GM18519 (cell line): ENCODE measurements around the gene CBX2.
"Not testable (repeated sequence)": the region's sequence is repeated elsewhere in the genome, so short reads cannot be mapped to it uniquely, and the experiment has no call there.

ENCODE experiments used
- ATAC-seq: cut with Tn5 transposase; IDR thresholded peaks from one replicate; pipeline ENCODE4 v1.9.1; 2021; ENCODE audit warnings: mild to moderate bottlenecking, moderate library complexity; ENCODE audit not compliant: unreplicated experiment, low FRiP score

The CBX2 gene

DNA sequence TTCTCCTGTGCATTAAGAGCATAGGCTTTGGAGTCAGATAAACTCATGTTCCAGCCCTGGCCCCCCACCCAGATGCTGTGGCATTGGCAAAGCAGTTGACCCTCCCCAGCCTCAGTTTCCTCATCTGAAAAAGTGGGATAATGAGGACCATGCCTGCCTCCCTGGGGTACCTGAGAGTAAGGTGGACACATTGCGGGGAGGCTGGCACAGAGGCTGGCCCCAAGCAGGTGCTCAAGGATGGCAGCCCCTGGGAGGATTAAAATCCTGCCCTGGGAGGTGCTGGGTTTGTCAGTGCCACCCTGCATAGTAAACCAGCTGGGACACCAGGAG lies 35.4 kb upstream of the CBX2 start:
- ATAC-seq: no peak

DNA sequence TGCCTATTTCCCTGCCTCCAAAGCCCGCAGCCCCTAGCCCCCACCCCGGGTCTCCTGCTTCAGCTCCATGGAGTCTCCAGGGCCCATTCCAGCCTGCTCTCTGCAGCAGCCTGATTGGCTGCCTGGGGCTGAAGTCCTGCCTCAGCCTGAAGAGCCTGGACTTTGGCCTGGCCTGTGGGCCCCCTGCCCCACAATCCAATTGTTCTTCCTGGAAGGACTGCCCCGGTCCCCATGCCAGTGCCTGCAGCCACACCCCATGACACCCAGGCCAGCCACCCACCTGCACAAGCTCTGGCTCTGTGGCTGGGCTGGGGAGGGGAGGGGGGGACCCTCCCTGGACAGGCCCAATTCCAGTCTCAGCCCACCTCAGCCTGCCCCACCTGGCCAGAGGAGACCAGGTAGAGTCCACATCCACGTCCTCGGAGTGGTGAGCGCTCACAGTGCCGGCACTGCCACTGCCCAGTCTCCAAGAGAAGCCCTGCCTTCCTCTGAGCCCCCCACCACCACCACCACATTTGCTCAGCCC lies 34.9 kb upstream of the CBX2 start:
- no peak for ATAC-seq

GRCh38 chr17:79743614-79744013 lies 34.3 kb upstream of the CBX2 start:
- no peak for ATAC-seq

DNA sequence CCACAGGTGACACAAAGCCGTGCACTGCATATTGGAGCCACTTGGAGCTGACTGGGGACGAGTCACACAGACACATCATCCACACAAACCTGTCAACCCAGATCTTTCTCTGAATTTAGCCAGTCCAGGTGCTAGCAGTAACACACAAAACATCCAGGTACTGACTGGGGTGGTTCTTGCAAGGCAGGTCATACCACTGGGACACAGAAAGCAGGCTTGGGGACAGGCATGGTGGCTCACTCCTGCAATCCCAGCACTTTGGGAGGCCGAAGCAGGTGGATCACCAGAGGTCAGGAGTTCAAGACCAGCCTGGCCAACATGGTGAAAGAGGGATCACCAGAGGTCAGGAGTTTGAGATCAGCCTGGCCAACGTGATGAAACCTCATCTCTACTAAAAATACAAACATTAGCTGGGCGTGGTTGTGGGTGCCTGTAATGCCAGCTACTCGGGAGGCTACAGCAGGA lies 32.3 kb upstream of the CBX2 start:
- ATAC-seq: no peak

DNA sequence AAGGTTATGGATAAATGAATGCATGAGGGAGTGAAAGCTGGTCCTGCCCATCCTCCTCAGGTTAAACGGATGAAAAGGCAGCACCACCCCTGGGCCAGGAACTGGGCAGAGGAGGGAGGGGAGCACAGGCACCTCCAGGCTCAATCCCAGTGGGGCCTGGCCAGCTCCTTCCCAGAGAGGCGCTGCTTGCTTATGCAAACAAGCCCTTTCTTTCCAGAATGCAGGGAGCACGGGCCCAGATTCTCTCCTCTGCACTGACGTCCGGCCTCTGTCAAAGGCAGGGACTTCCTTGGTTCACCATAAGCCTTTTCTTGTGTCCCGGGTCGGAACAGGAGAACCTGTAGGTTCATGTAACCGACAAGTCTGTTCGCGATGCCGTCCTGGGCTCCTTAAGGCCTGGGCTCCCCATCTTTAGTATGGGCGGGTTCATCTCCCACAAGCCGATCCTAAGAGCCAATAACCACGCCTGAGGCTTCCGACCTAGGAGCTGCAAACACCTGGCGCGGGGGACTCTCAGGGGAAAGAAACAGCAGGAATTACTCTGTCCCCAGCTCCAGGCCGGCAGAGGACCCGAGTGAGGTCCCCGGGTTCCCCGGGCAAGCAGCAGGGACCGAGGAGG lies 30.9 kb upstream of the CBX2 start:
- ATAC-seq: no peak

GRCh38 chr17:79747508-79748294 lies 30.2 kb upstream of the CBX2 start:
- no peak for ATAC-seq

DNA sequence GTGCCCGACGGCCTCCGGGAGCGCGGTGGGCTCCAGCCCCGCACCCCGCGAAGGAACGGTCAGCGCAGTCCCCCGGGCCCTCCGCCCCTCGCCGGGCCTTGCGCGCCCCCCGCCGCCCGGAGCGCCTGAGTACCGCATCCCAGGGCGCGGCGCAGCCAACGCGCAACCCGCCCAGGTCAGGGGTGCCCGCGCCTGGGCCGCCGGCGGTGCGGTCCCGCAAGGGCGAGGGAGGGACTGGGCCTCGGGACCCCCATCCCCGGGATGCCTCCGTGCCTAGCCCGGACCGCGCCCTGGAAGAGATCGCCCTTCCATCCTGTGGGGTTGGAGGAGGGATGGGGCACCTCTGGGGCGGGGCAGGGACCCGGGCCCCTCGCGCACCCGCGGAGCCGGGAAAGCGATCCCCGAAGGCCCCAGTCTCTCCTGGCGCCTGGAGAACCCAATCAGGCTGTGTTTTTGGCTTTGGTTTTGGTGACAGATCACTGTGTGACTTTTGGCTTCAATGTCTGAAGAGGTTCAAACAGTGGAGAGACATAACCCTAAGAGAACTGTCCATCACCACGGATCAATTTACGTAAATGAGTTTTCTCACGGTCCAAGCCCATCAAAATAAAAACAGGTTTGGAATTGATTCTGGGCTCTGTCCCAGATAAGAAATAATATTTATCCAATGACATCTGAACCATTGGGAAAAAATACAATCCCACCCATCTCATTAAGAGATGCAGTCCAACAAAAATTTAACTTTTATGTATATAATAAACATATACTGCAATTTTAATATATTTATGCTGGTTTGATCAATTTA lies 29.5 kb upstream of the CBX2 start:
- no peak for ATAC-seq

- ATAC-seq: no peak
Measured at GRCh38 chr17:79749156-79749815, 28.7 kb upstream of the CBX2 start.

DNA sequence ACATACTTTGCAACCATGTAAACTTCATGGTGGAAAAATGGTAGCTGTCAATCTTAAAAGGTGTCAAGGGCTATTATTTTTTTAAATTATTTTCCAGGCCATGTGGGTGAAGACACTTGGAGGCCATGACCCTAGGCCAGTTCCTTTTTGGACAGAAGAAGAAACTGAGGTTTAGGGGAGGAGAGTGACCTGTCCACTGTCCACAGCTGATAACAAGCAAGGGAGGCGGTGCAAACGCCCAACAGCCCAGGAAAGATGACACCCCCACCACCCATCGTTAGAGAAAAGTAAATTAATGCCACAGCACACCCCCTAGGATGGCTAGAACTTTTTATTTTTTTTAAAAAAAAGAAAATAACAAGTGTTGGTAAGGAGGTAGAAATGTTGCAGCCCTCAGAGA lies 28.0 kb upstream of the CBX2 start:
- no peak for ATAC-seq

DNA sequence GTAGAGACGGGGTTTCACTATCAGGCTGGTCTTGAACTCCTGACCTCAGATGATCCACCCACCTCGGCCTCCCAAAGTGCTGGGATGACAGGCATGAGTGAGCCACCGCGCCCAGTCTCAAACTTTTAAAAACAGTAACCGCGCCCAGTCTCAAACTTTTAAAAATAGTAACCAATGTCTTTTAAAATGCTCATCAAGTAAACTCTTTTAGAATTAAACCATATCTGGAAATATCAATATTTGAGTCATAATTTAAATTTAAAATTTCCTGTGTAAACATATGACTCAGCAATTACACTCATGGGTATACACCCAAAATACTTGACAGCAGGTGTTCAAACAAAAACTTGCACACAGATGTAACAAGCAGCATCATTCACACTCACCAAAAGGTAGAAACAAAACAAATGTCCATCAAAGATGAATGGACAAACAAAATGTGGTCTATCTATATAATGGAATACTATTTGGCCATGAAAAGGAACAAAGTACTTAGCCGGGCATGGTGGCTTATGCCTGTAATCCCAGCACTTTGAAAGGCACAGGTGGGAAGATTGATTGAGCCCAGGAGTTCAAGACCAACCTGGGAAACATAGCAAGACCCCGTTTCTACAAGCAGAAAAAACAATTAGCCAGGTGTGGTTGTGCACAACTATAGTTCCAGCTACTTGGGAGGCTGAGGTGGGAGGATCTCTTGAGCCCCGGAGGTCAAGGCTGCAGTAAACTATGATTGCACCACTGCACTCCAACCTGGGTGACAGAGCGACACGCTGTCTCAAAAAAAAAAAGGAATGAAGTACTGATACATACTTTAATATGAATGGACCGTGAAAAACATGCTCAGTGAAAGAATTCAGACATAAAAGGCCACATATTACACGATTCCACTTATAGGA lies 27.1 kb upstream of the CBX2 start:
- ATAC-seq: no peak

- no peak for ATAC-seq
Measured at GRCh38 chr17:79752175-79752574, 25.8 kb upstream of the CBX2 start.

- ATAC-seq: no peak
Measured at GRCh38 chr17:79754370-79754769, 23.6 kb upstream of the CBX2 start.

DNA sequence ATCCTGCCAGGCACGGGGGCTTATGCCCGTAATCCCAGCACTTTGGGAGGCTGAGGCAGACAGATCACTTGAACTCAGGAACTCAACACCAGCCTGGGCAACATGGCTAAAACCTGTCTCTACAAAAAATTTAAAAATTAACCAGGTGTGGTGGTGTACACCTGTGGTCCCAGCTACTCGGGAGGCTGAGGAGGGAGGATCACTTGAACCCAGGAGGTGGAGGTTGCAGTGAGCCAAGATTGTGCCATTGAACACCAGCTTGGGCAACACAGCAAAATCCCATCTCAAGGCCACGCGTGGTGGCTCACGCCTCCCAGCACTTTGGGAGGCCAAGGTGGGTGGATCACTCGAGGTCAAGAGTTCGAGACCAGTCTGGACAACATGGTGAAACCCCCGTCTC lies 23.0 kb upstream of the CBX2 start:
- not testable (repeated sequence) for ATAC-seq

- no peak for ATAC-seq
Measured at GRCh38 chr17:79755591-79755990, 22.4 kb upstream of the CBX2 start.

DNA sequence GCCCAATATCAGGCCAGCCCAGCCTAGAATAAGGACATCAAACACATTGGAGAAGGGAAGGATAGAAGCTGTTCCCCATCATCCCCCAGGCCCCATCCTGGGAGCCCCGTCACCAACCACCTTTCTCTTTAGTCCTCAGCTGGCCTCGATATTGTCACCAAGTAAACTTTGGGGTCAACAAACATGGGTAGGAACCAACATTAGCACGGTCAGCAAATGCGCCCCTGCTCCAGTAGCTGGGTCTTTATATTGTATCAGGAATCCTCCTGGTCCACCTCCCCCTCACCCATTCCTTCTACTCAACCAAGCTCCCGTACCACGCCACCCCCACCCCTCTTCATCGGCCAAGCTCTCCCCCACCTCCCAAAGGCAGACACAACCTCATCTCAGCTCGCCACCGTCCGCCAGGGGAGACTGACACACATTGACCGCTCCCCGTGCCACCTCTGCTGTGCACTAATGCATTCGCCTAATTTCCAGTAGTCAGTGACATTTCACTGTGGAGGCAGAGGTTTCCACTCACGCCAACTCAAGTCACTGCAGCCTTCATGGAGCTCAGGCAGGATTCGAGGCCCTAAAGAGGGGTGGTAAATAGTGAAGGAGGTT lies 20.7 kb upstream of the CBX2 start:
- ATAC-seq: no peak

DNA sequence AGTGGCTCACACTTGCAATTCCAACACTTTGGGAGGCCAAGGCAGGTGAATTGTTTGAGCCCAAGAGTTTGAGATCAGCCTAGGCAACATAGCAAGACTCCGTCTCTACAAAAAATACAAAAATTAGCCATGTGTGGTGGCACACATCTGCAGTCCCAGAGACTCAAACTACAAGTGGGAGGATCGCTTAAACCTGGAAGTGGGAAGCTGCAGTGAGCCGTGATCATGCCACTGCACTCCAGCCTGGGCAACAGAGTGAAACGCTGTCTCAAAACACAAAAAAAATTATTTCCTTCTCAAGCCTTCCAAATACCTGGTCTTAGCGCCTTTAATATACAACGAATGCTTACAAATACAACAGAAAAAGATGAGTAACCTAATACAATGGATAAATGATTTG lies 19.7 kb upstream of the CBX2 start:
- no peak for ATAC-seq

- no peak for ATAC-seq
Measured at GRCh38 chr17:79760197-79760906, 17.6 kb upstream of the CBX2 start.

- ATAC-seq: no peak
Measured at GRCh38 chr17:79761894-79762589, 15.9 kb upstream of the CBX2 start.
